GM21447 (cell line): Measurements from ENCODE around the gene PTPN3.
"Not testable (repeated sequence)": the region's sequence is repeated elsewhere in the genome, so short reads cannot be mapped to it uniquely, and the experiment has no call there.

Source experiments
- ATAC-seq: cut with Tn5 transposase; IDR thresholded peaks from one replicate; pipeline ENCODE4 v1.9.1; 2021; ENCODE audit not compliant: unreplicated experiment

The PTPN3 gene

GRCh38 chr9:109354190-109354589, 143.9 kb downstream of the PTPN3 start:
- ATAC-seq: no peak

GRCh38 chr9:109351032-109351431, 147.1 kb downstream of the PTPN3 start:
- no peak for ATAC-seq

GRCh38 chr9:109349421-109349846, 148.7 kb downstream of the PTPN3 start:
- ATAC-seq: no peak

- ATAC-seq: no peak
Observed at GRCh38 chr9:109346904-109347303, 151.2 kb downstream of the PTPN3 start.

- ATAC-seq: no peak
Observed at GRCh38 chr9:109344866-109345265, 153.2 kb downstream of the PTPN3 start.

GRCh38 chr9:109342878-109343277, 155.2 kb downstream of the PTPN3 start:
- ATAC-seq: no peak

GRCh38 chr9:109341561-109341960, 156.5 kb downstream of the PTPN3 start:
- no peak for ATAC-seq

GRCh38 chr9:109340979-109341378, 157.1 kb downstream of the PTPN3 start:
- ATAC-seq: not testable (repeated sequence)

GRCh38 chr9:109336409-109336808, 161.7 kb downstream of the PTPN3 start:
- no peak for ATAC-seq

- no peak for ATAC-seq
Observed at GRCh38 chr9:109335929-109336328, 162.2 kb downstream of the PTPN3 start.

GRCh38 chr9:109335121-109335520, 163.0 kb downstream of the PTPN3 start:
- ATAC-seq: no peak

GRCh38 chr9:109331353-109331752, 166.8 kb downstream of the PTPN3 start:
- no peak for ATAC-seq

GRCh38 chr9:109329638-109330258, 168.4 kb downstream of the PTPN3 start:
- no peak for ATAC-seq

GRCh38 chr9:109328978-109329637, 169.0 kb downstream of the PTPN3 start:
- no peak for ATAC-seq
